Right cardiac atrium (tissue), 5 donors: ENCODE measurements around the gene FSTL4. TPM values are rescaled to one million over a fixed set of nuclear protein-coding genes. Genes with fewer than 3 reads are reported as not detected.

Experiments used
- ATAC-seq, 2 donors: fragments of 200-7000 bp; cut with Tn5 transposase; one replicate each; pipeline versions ENCODE4 v1.8.0 to v1.9.1; 2020; ENCODE audit warnings: moderate library complexity in 2 of 2, mild to moderate bottlenecking in 1 of 2
- DNase-seq, 3 donors: peaks; one replicate each; pipeline ENCODE4 v3.0.0-alpha.2; 2020
- H3K27ac ChIP-seq: one replicate; pipeline ENCODE4 v1.5.1; 2013; ENCODE audit warnings: mild to moderate bottlenecking, low read length, control low read depth, moderate library complexity
- H3K27me3 ChIP-seq: one replicate; pipeline ENCODE4 v1.6.1; 2013; ENCODE audit not compliant: control insufficient read depth, insufficient read depth
- H3K4me1 ChIP-seq: one replicate; pipeline ENCODE4 v1.6.1; 2013; ENCODE audit warnings: low read length; ENCODE audit not compliant: control insufficient read depth, insufficient read depth
- H3K4me3 ChIP-seq: one replicate; pipeline ENCODE4 v1.5.1; 2013; ENCODE audit warnings: low read length, control low read depth
- H3K9me3 ChIP-seq: one replicate; pipeline ENCODE4 v1.6.1; 2013; ENCODE audit warnings: low read length; ENCODE audit not compliant: control insufficient read depth
- WGBS: extraction: QIAGEN DNeasy Blood & Tissue Kit; methylation state at CpG from one replicate; pipeline ENCODE4 v1.1.7; 2013; 5-methylcytosine and 5-hydroxymethylcytosine counted together
- intact Hi-C, 4 donors: fragments of 100-400 bp; cut with DNase I; formaldehyde crosslinking; loops; one replicate each; pipeline versions ENCODE4 v1.11.0 to v1.14.0; 2022 to 2023
- polyA plus RNA-seq: library from polyadenylated mRNA; stranded (reverse); fragments of 200-250 nt; gene quantifications from one replicate; pipeline ENCODE4 v1.2.3, GENCODE V29; 2013
- total RNA-seq, 4 donors: library from RNA; stranded (reverse); fragmentation: NEBNext Ultra II Directional; extraction: Animal tissue kit (Norgen Biotek cat#: 25700); gene quantifications; one replicate each; pipeline ENCODE4 v1.2.1, GENCODE V29; 2021
- donor health status: healthy with polysubstance abuse.
- donor health status: DM: no; HTN: yes; CAD: no.
- donor health status: DM: no; HTN: no; CAD: no.
- donor health status: DM: no; HTN: yes; CAD: no; lungs with severe emphysema.
- donor health status: DM: yes; HTN: yes; CAD: no.

FSTL4 gene
- total and polyA plus RNA-seq, 5 donors, result not detected

GRCh38 chr5:133425764-133426163, 186.6 kb downstream of the FSTL4 start:
- no peak overlapping the region for H3K27ac ChIP-seq
- no peaks in the 10 kb centered on the region for H3K27me3 ChIP-seq
- ATAC-seq (no peak), DNase-seq (no peak)
- intact Hi-C loops, result loop anchor here in 3 of 4 donors (5.0 to 10.0 kb wide), 5 partner anchors 189 to 517 kb away; partner anchors contain the start of gene FSTL4 (in 1 of the 3)
- no peaks in the 10 kb centered on the region for H3K9me3 ChIP-seq
- H3K4me1 ChIP-seq, result no peaks in the 10 kb centered on the region
- no peak overlapping the region for H3K4me3 ChIP-seq
- WGBS, result 78% methylated on average over 4 of the region's 4 CpGs

GRCh38 chr5:133425222-133425621, 187.1 kb downstream of the FSTL4 start:
- Histone ChIP-seq H3K27me3 (no peaks in the 10 kb centered on the region), H3K27ac (no peak overlapping the region), H3K4me3 (no peak overlapping the region), H3K9me3 (no peaks in the 10 kb centered on the region), H3K4me1 (no peaks in the 10 kb centered on the region)
- intact Hi-C loops, result loop anchor here in 3 of 4 donors (5.0 to 10.0 kb wide), 5 partner anchors 190 to 517 kb away; partner anchors contain the start of gene FSTL4 (in 1 of the 3)
- ATAC-seq, result no peak
- WGBS, result 80% methylated on average over 5 of the region's 5 CpGs
- no peak for DNase-seq

- ATAC-seq, result peak; percentile 82 to 88
- intact Hi-C loops, result loop anchor here in 3 of 4 donors (5.0 to 10.0 kb wide), 5 partner anchors 189 to 519 kb away; partner anchors contain the start of gene FSTL4 (in 2 of the 3)
- DNase-seq, result peak; percentile 65 to 90 (median 89)
- WGBS, result 32% methylated on average over 30 of the region's 30 CpGs
- H3K4me1 ChIP-seq, result no peaks in the 10 kb centered on the region
- H3K27me3 ChIP-seq, result no peaks in the 10 kb centered on the region
- H3K27ac ChIP-seq, result no peak overlapping the region
- no peak overlapping the region for H3K4me3 ChIP-seq
- H3K9me3 ChIP-seq, result no peaks in the 10 kb centered on the region
Observed at GRCh38 chr5:133423618-133424282, 188.6 kb downstream of the FSTL4 start.

- ATAC-seq, result peak in 1 of 2 donors; percentile 15
- whole genome bisulfite sequencing, result 84% methylated on average over 14 of the region's 14 CpGs
- Histone ChIP-seq H3K4me1 (no peaks in the 10 kb centered on the region), H3K27ac (no peak overlapping the region), H3K4me3 (no peak overlapping the region), H3K27me3 (no peaks in the 10 kb centered on the region), H3K9me3 (no peaks in the 10 kb centered on the region)
- intact Hi-C loops, result loop anchor here in 3 of 4 donors (5.0 to 10.0 kb wide), 5 partner anchors 189 to 519 kb away; partner anchors contain the start of gene FSTL4 (in 2 of the 3)
- no peak for DNase-seq
Observed at GRCh38 chr5:133423011-133423617, 189.2 kb downstream of the FSTL4 start.

GRCh38 chr5:133421806-133422205, 190.5 kb downstream of the FSTL4 start:
- H3K4me3 ChIP-seq, result no peak overlapping the region
- ATAC-seq (no peak), DNase-seq (no peak)
- intact Hi-C loops, result loop anchor here in 3 of 4 donors (5.0 to 10.0 kb wide), 5 partner anchors 190 to 520 kb away; partner anchors contain the start of gene FSTL4 (in 2 of the 3)
- H3K27me3 ChIP-seq, result no peaks in the 10 kb centered on the region
- H3K4me1 ChIP-seq, result no peaks in the 10 kb centered on the region
- WGBS, result 67% methylated on average over 5 of the region's 5 CpGs
- no peaks in the 10 kb centered on the region for H3K9me3 ChIP-seq
- no peak overlapping the region for H3K27ac ChIP-seq

- H3K27me3 ChIP-seq, result no peaks in the 10 kb centered on the region
- no peaks in the 10 kb centered on the region for H3K4me1 ChIP-seq
- WGBS, result 70% methylated on average over 8 of the region's 8 CpGs
- H3K9me3 ChIP-seq, result no peaks in the 10 kb centered on the region
- intact Hi-C loops, result loop anchor here in 3 of 4 donors (5.0 to 10.0 kb wide), 5 partner anchors 191 to 521 kb away; partner anchors contain the start of gene FSTL4 (in 2 of the 3)
- no peak overlapping the region for H3K4me3 ChIP-seq
- no peak for DNase-seq
- H3K27ac ChIP-seq, result no peak overlapping the region
- ATAC-seq, result no peak
Observed at GRCh38 chr5:133421394-133421793, 190.9 kb downstream of the FSTL4 start.

- Histone ChIP-seq H3K27ac (no peak overlapping the region), H3K9me3 (no peaks in the 10 kb centered on the region), H3K27me3 (no peaks in the 10 kb centered on the region), H3K4me3 (no peak overlapping the region), H3K4me1 (no peaks in the 10 kb centered on the region)
- DNase-seq, result no peak
- intact Hi-C loops, result loop anchor here in 3 of 4 donors (5.0 to 10.0 kb wide), 5 partner anchors 192 to 522 kb away; partner anchors contain the start of gene FSTL4 (in 2 of the 3)
- 81% methylated on average over 5 of the region's 5 CpGs for WGBS
- ATAC-seq, result peak in 1 of 2 donors; percentile 24
Observed at GRCh38 chr5:133420440-133421301, 191.7 kb downstream of the FSTL4 start.

- Histone ChIP-seq H3K27ac (no peak overlapping the region), H3K4me3 (no peak overlapping the region), H3K9me3 (no peaks in the 10 kb centered on the region), H3K27me3 (no peaks in the 10 kb centered on the region), H3K4me1 (no peaks in the 10 kb centered on the region)
- no peak for DNase-seq
- intact Hi-C loops, result no loop called here
- WGBS, result 90% methylated on average over 5 of the region's 5 CpGs
- no peak for ATAC-seq
Observed at GRCh38 chr5:133415906-133416305, 196.4 kb downstream of the FSTL4 start.

GRCh38 chr5:133415506-133415905, 196.8 kb downstream of the FSTL4 start:
- intact Hi-C loops, result no loop called here
- no peak for ATAC-seq
- Histone ChIP-seq H3K27me3 (no peaks in the 10 kb centered on the region), H3K4me3 (no peak overlapping the region), H3K4me1 (no peaks in the 10 kb centered on the region), H3K27ac (no peak overlapping the region), H3K9me3 (no peaks in the 10 kb centered on the region)
- DNase-seq, result no peak
- 83% methylated on average over 5 of the region's 5 CpGs for WGBS

- Histone ChIP-seq H3K27me3 (no peaks in the 10 kb centered on the region), H3K4me1 (no peaks in the 10 kb centered on the region), H3K9me3 (no peaks in the 10 kb centered on the region), H3K27ac (no peak overlapping the region), H3K4me3 (no peak overlapping the region)
- WGBS, result 75% methylated on average over 2 of the region's 2 CpGs
- intact Hi-C loops, result no loop called here
- DNase-seq, result no peak
- no peak for ATAC-seq
Observed at GRCh38 chr5:133412661-133413060, 199.7 kb downstream of the FSTL4 start.
